Suprapubic skin (tissue), 4 donors: ENCODE results near the gene ATXN2. TPM values are rescaled to one million over a fixed set of nuclear protein-coding genes. Genes with fewer than 3 reads are reported as not detected.
"Not testable (repeated sequence)": the region's sequence is repeated elsewhere in the genome, so short reads cannot be mapped to it uniquely, and the experiment has no call there.

Experiments used
- DNase-seq, 2 donors: peaks; one replicate each; pipeline ENCODE4 v3.0.0-alpha.2; 2019; ENCODE audit warnings: low spot score in 2 of 2
- H3K27ac ChIP-seq: fragments of 200-600 bp; sonication (generic); one replicate; pipeline ENCODE4 v1.5.1; 2019
- H3K27me3 ChIP-seq: fragments of 200-600 bp; sonication (generic); one replicate; pipeline ENCODE4 v1.5.1; 2019
- H3K36me3 ChIP-seq: fragments of 200-600 bp; sonication (generic); one replicate; pipeline ENCODE4 v1.5.1; 2019
- H3K4me1 ChIP-seq: fragments of 200-600 bp; sonication (generic); one replicate; pipeline ENCODE4 v1.5.1; 2019
- H3K4me3 ChIP-seq: fragments of 200-600 bp; sonication (generic); one replicate; pipeline ENCODE4 v1.5.1; 2019; ENCODE audit warnings: mild to moderate bottlenecking
- H3K9me3 ChIP-seq: fragments of 200-600 bp; sonication (generic); one replicate; pipeline ENCODE4 v1.5.1; 2019
- CTCF ChIP-seq, 2 donors: fragments of 200-600 bp in 1 of 2; fragments of 450-650 bp in 1 of 2; sonication (generic) in 1 of 2; IDR thresholded peaks; one replicate each; pipeline ENCODE4 v1.5.1; 2016 to 2019; ENCODE audit warnings: antibody characterized with exemption in 2 of 2, mild to moderate bottlenecking in 1 of 2, moderate library complexity in 1 of 2
- EP300 ChIP-seq: sonication (generic); formaldehyde crosslinking; IDR thresholded peaks from one replicate; pipeline ENCODE4 v1.6.1; 2017; ENCODE audit warnings: antibody characterized with exemption
- POLR2A ChIP-seq, 2 donors: fragments of 450-650 bp; IDR thresholded peaks; one replicate each; pipeline ENCODE4 v1.6.1; 2017; ENCODE audit warnings: antibody characterized with exemption in 2 of 2, mild to moderate bottlenecking in 2 of 2, moderate library complexity in 2 of 2
- POLR2AphosphoS5 ChIP-seq, 3 donors: sonication (generic); formaldehyde crosslinking; IDR thresholded peaks; one replicate each; pipeline ENCODE4 v1.6.1; 2017; ENCODE audit warnings: antibody characterized with exemption in 3 of 3
- WGBS: methylation state at CpG from one replicate; pipeline ENCODE4 v1.1.5; 2018; 5-methylcytosine and 5-hydroxymethylcytosine counted together
- total RNA-seq, 4 donors: library from RNA; depleted of rRNA; stranded (reverse); fragments of >200 nt; gene quantifications; one replicate each; pipeline ENCODE4 v1.1.0, GENCODE V29; 2016

ATXN2 gene
- total RNA-seq, 4 donors from 2014 or later = 23.3 to 62.8 (median 35.8) TPM

GRCh38 chr12:111599453-111600204 lies 514 bp upstream of the ATXN2 start:
- H3K4me1 ChIP-seq = peaks cover 32% of the 10 kb centered on the region
- TF ChIP-seq POLR2A (IDR thresholded peaks at IDR 0.05) (peak in 1 of 2 donors; percentile 76), CTCF (IDR thresholded peaks at IDR 0.05) (no peak), POLR2AphosphoS5 (IDR thresholded peaks at IDR 0.05) (peak; percentile 54 to 88 (median 58)), EP300 (no peak)
- DNase-seq = peak; percentile 94 to 95
- H3K4me3 ChIP-seq = peak overlapping the region; percentile 99
- no peaks in the 10 kb centered on the region for H3K9me3 ChIP-seq
- peak overlapping the region; percentile 96 for H3K27ac ChIP-seq
- H3K36me3 ChIP-seq = no peaks in the 10 kb centered on the region
- WGBS = 0% methylated on average over 33 of the region's 56 CpGs
- no peaks in the 10 kb centered on the region for H3K27me3 ChIP-seq

- Histone ChIP-seq H3K9me3 (no peaks in the 10 kb centered on the region), H3K27me3 (no peaks in the 10 kb centered on the region), H3K4me3 (peak overlapping the region; percentile 99), H3K4me1 (peaks cover 42% of the 10 kb centered on the region), H3K27ac (peak overlapping the region; percentile 96), H3K36me3 (no peaks in the 10 kb centered on the region)
- peak; percentile 76 to 82 for DNase-seq
- no peak for TF ChIP-seq POLR2AphosphoS5 (IDR thresholded peaks at IDR 0.05)
- TF ChIP-seq CTCF (IDR thresholded peaks at IDR 0.05) = no peak
- WGBS = 0% methylated on average over 4 of the region's 67 CpGs
These were observed 1.1 kb downstream of the ATXN2 start for GRCh38 chr12:111597831-111598636.

GRCh38 chr12:111596985-111597830 lies 1.9 kb downstream of the ATXN2 start:
- TF ChIP-seq EP300 = no peak
- DNase-seq = peak in 1 of 2 donors; percentile 63
- Histone ChIP-seq H3K4me3 (peak overlapping the region; percentile 99), H3K27me3 (no peaks in the 10 kb centered on the region), H3K4me1 (peaks cover 46% of the 10 kb centered on the region), H3K36me3 (no peaks in the 10 kb centered on the region), H3K27ac (peak overlapping the region; percentile 96), H3K9me3 (no peaks in the 10 kb centered on the region)
- WGBS = 5% methylated on average over 28 of the region's 33 CpGs

GRCh38 chr12:111595341-111595835 lies 3.7 kb downstream of the ATXN2 start:
- H3K27me3 ChIP-seq, DNase-seq, H3K27ac ChIP-seq, H3K36me3 ChIP-seq, H3K9me3 ChIP-seq, H3K4me3 ChIP-seq: not testable (repeated sequence)
- WGBS = 81% methylated on average over 15 of the region's 15 CpGs
- peaks cover 43% of the 10 kb centered on the region for H3K4me1 ChIP-seq

- peaks cover 28% of the 10 kb centered on the region for H3K4me1 ChIP-seq
- not testable (repeated sequence) for H3K27me3 ChIP-seq, H3K9me3 ChIP-seq, H3K27ac ChIP-seq, H3K4me3 ChIP-seq, DNase-seq, H3K36me3 ChIP-seq
- 92% methylated on average over 6 of the region's 6 CpGs for WGBS
These were observed 7.6 kb downstream of the ATXN2 start for GRCh38 chr12:111591399-111592010.

GRCh38 chr12:111590552-111590951 lies 8.6 kb downstream of the ATXN2 start:
- Histone ChIP-seq H3K27me3 (no peaks in the 10 kb centered on the region), H3K27ac (no peak overlapping the region), H3K9me3 (no peaks in the 10 kb centered on the region), H3K36me3 (peaks cover 3% of the 10 kb centered on the region), H3K4me1 (peaks cover 21% of the 10 kb centered on the region), H3K4me3 (no peak overlapping the region)
- TF ChIP-seq POLR2AphosphoS5 (IDR thresholded peaks at IDR 0.05) = no peak
- no peak for DNase-seq
- WGBS = 86% methylated on average over 6 of the region's 6 CpGs
